Erythroblast (primary cell): Measurements from ENCODE around the gene BRWD1.

Experiments used
- GATA1 ChIP-seq: IDR thresholded peaks from 2 replicates; pipeline ENCODE4 v1.6.1; 2011; ENCODE audit warnings: low read depth, mild to moderate bottlenecking, control low read depth, low read length, moderate library complexity
- POLR2A ChIP-seq: IDR thresholded peaks from 2 replicates; pipeline ENCODE4 v1.6.1; 2011; ENCODE audit warnings: mild to moderate bottlenecking, low read length

- TF ChIP-seq POLR2A, result no peak
- TF ChIP-seq GATA1, result no peak
These were observed 163.1 kb downstream of the BRWD1 start for GRCh38 chr21:39150316-39150715.
